Mucosa of rectum (tissue), 2 donors: Measurements from ENCODE around the gene OR13J1.

Experiments
- H3K27ac ChIP-seq, 2 donors: one replicate each; pipeline ENCODE4 v1.7.0; 2013; ENCODE audit warnings: inconsistent platforms in 2 of 2, low read depth in 2 of 2, low read length in 2 of 2
- H3K27me3 ChIP-seq, 2 donors: one replicate each; pipeline ENCODE4 v1.7.0; 2013; ENCODE audit warnings: low read length in 2 of 2; ENCODE audit not compliant: control insufficient read depth in 2 of 2, insufficient read depth in 2 of 2
- H3K36me3 ChIP-seq, 2 donors: one replicate each; pipeline ENCODE4 v1.7.0; 2013; ENCODE audit warnings: low read length in 2 of 2; ENCODE audit not compliant: control insufficient read depth in 2 of 2, insufficient read depth in 2 of 2
- H3K4me1 ChIP-seq, 2 donors: one replicate each; pipeline ENCODE4 v1.7.0; 2013; ENCODE audit warnings: low read length in 2 of 2, mild to moderate bottlenecking in 1 of 2; ENCODE audit not compliant: control insufficient read depth in 2 of 2, insufficient read depth in 2 of 2
- H3K4me3 ChIP-seq, 2 donors: one replicate each; pipeline ENCODE4 v1.7.0; 2013; ENCODE audit warnings: low read length in 2 of 2
- H3K9ac ChIP-seq, 2 donors: one replicate each; pipeline ENCODE4 v1.7.0; 2013; ENCODE audit warnings: low read length in 2 of 2, low read depth in 1 of 2, mild to moderate bottlenecking in 1 of 2
- H3K9me3 ChIP-seq, 2 donors: one replicate each; pipeline ENCODE4 v1.7.0; 2013; ENCODE audit warnings: low read length in 2 of 2; ENCODE audit not compliant: control insufficient read depth in 2 of 2
- donor health status: healthy.
- donor health status: Normal muscosa, but diverticular disease.

Gene OR13J1

GRCh38 chr9:35882263-35882848 lies 12.2 kb upstream of the OR13J1 start:
- no peaks in the 10 kb centered on the region for H3K27me3 ChIP-seq
- H3K9ac ChIP-seq = no peak overlapping the region
- no peak overlapping the region for H3K27ac ChIP-seq

DNA sequence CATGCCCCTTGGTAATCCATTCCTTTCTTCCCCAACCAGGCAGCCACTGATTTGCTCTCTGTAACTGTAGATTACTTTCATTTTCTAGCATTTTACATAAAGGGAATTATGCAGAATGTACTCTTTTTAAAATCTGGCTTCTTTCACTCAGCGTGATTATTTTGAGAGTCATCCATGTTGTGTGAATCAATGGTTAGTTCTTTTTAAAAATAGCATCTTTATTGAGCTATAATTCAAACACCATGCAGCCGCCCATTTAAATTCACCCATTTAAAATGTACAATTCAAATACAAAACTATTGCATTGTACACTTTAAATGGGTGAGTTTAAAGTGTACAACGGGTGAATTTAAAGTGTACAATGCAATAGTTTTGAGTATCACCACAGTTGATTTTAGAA lies 2.3 kb upstream of the OR13J1 start:
- Histone ChIP-seq H3K4me3 (no peak overlapping the region), H3K4me1 (no peaks in the 10 kb centered on the region), H3K36me3 (no peaks in the 10 kb centered on the region), H3K27ac (no peak overlapping the region), H3K9me3 (no peaks in the 10 kb centered on the region), H3K27me3 (no peaks in the 10 kb centered on the region), H3K9ac (no peak overlapping the region)

More at GRCh38 chr9:35882263-35882848, 12.2 kb upstream of the OR13J1 start:
- H3K9me3 ChIP-seq = no peaks in the 10 kb centered on the region
- no peaks in the 10 kb centered on the region for H3K4me1 ChIP-seq
- H3K36me3 ChIP-seq = no peaks in the 10 kb centered on the region
- no peak overlapping the region for H3K4me3 ChIP-seq

DNA sequence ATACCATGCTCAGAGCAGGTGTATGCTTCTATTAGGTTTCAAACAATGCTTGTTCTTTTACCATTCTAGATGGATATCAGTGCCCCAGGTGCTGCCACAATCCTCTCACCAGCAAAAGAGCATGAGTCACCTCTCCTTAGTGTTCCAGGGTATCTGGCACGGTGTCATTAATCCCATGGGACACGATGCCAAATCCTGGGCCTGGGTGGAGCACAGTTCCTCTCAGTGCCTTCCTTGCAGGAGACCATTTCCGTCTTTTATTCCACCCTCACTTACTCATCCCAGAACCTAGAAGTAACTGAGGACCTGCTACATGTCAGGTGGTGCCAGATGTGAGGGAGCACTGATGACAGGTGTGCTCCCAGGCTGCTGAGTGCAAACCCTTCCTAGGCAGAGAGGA lies 1.3 kb upstream of the OR13J1 start:
- Histone ChIP-seq H3K4me1 (no peaks in the 10 kb centered on the region), H3K27me3 (no peaks in the 10 kb centered on the region), H3K4me3 (no peak overlapping the region), H3K9me3 (no peaks in the 10 kb centered on the region), H3K9ac (no peak overlapping the region), H3K36me3 (no peaks in the 10 kb centered on the region), H3K27ac (no peak overlapping the region)

GRCh38 chr9:35869621-35870216 lies 482 bp downstream of the OR13J1 start:
- H3K4me3 ChIP-seq = no peak overlapping the region
- no peak overlapping the region for H3K27ac ChIP-seq
- no peaks in the 10 kb centered on the region for H3K27me3 ChIP-seq
- no peaks in the 10 kb centered on the region for H3K36me3 ChIP-seq
- H3K9ac ChIP-seq = no peak overlapping the region
- no peaks in the 10 kb centered on the region for H3K4me1 ChIP-seq
- H3K9me3 ChIP-seq = no peaks in the 10 kb centered on the region

DNA sequence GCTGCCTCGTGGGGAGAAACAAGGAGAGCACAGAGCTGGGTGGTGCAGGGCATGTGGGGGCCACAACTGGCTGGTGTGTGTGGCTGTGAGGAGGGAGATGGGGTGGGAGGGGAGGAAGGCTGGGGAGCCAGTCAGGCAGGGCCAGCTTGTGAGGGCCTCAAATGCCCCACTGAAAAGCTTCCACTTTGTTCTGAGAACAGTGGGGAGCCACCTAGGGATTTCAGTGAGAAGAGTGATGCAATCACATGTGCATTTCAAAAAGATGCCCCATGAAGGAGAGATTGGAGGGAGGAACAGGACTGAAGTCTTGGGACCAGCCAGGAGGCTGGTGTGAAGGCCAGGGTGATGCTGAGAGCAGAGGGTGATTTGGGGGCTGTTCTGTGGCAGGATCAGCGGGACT lies 1.3 kb downstream of the OR13J1 start:
- Histone ChIP-seq H3K9me3 (no peaks in the 10 kb centered on the region), H3K9ac (no peak overlapping the region), H3K36me3 (no peaks in the 10 kb centered on the region), H3K27me3 (peaks cover 0 to 1% of the 10 kb centered on the region in 2 donors), H3K4me3 (no peak overlapping the region), H3K4me1 (no peaks in the 10 kb centered on the region), H3K27ac (no peak overlapping the region)

GRCh38 chr9:35867538-35867937 lies 2.7 kb downstream of the OR13J1 start:
- Histone ChIP-seq H3K27me3 (peaks cover 3 to 10% of the 10 kb centered on the region in 2 donors), H3K9ac (no peak overlapping the region), H3K4me3 (no peak overlapping the region), H3K36me3 (no peaks in the 10 kb centered on the region), H3K27ac (no peak overlapping the region), H3K9me3 (no peaks in the 10 kb centered on the region), H3K4me1 (no peaks in the 10 kb centered on the region)

GRCh38 chr9:35864695-35865255 lies 5.4 kb downstream of the OR13J1 start:
- Histone ChIP-seq H3K27me3 (peaks cover 12 to 13% of the 10 kb centered on the region in 2 donors), H3K9ac (no peak overlapping the region), H3K27ac (no peak overlapping the region), H3K36me3 (no peaks in the 10 kb centered on the region), H3K9me3 (no peaks in the 10 kb centered on the region), H3K4me1 (peaks cover 0 to 1% of the 10 kb centered on the region in 2 donors), H3K4me3 (no peak overlapping the region)

DNA sequence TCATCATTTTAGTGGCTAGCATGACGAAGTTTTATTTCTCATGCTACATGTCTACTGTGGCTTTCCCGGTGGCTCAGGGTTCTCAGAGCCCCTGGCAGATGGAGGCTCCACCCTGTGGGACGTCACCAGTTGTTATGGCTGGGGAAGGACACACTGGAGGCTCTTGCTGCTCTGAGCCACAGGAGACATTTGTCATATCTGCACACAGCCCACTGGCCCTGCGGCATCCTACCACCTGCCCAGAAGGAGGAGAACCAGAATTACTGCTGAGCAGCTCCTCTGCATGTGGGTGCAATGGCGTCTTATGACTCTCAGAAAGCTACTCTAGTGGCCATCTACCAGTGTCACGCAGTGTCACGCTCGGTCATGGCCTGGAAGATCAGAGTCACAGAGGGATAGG lies 6.6 kb downstream of the OR13J1 start:
- H3K9ac ChIP-seq = no peak overlapping the region
- H3K27ac ChIP-seq = no peak overlapping the region
- no peaks in the 10 kb centered on the region for H3K9me3 ChIP-seq
- no peaks in the 10 kb centered on the region for H3K36me3 ChIP-seq
- no peak overlapping the region for H3K4me3 ChIP-seq
- peaks cover 13 to 14% of the 10 kb centered on the region in 2 donors for H3K27me3 ChIP-seq
- peaks cover 0 to 5% of the 10 kb centered on the region in 2 donors for H3K4me1 ChIP-seq

GRCh38 chr9:35862328-35862727 lies 7.9 kb downstream of the OR13J1 start:
- Histone ChIP-seq H3K36me3 (no peaks in the 10 kb centered on the region), H3K4me3 (no peak overlapping the region), H3K9me3 (no peaks in the 10 kb centered on the region), H3K4me1 (peaks cover 0 to 5% of the 10 kb centered on the region in 2 donors), H3K27me3 (peaks cover 13 to 14% of the 10 kb centered on the region in 2 donors), H3K27ac (no peak overlapping the region), H3K9ac (no peak overlapping the region)

DNA sequence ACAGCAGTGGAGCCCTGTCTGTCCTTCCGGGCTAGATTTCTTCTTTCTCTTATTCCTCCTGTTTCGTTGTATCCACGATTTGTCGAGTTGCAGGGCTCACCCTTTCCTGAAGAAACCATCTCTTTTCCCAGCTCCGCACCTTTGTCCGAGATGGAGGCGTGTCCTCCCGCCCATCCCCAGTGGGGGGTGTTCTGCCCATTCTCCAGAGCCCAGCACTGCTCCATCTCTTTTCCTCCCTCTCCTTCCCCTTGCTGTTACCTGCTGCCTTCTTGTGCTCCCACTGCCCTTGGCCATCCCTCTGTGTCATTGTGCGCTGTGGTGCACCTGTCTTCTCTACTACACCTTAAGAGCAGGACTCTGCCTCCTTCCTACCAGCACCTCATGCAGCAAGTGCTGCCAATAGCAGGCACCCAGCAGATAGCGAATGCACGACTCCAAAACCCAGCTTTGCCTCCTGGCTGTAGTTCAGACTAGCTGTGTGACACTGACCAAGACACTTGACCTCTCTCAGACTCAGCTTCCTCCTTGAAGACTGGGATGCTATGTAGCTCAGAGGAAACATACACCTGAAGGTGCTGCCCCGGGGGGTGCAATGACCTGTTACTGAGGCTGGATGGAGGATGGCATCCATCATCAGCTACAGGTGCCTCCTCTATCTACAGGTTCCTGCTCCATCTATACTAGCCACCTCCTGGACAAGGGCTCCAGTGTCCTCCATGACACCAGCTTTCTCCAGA lies 8.9 kb downstream of the OR13J1 start:
- Histone ChIP-seq H3K9me3 (no peaks in the 10 kb centered on the region), H3K4me1 (peaks cover 0 to 5% of the 10 kb centered on the region in 2 donors), H3K27ac (no peak overlapping the region), H3K36me3 (no peaks in the 10 kb centered on the region), H3K27me3 (peaks cover 13 to 14% of the 10 kb centered on the region in 2 donors), H3K9ac (no peak overlapping the region), H3K4me3 (no peak overlapping the region)
